Memory B cell (primary cell): Measurements from ENCODE around the gene TM4SF5.

Experiments
- ATAC-seq: fragments of 150-1000 bp; cut with Tn5 transposase; 2 replicates; pipeline ENCODE4 v1.10.0; 2021; ENCODE audit warnings: low read depth, mild to moderate bottlenecking, moderate library complexity
- DNase-seq, 2 donors: peaks; one replicate each; pipeline ENCODE4 v3.0.0; 2022; ENCODE audit warnings: low spot score in 2 of 2
- H3K27ac Mint-ChIP-seq: one replicate; pipeline ENCODE4 v1.8.0; 2022; ENCODE audit warnings: mild to moderate bottlenecking, moderate library complexity, mixed read lengths
- H3K27me3 Mint-ChIP-seq: one replicate; pipeline ENCODE4 v1.8.0; 2022; ENCODE audit warnings: mixed read lengths
- H3K36me3 Mint-ChIP-seq: one replicate; pipeline ENCODE4 v1.8.0; 2022; ENCODE audit warnings: mild to moderate bottlenecking, mixed read lengths
- H3K4me1 Mint-ChIP-seq: one replicate; pipeline ENCODE4 v1.8.0; 2022; ENCODE audit warnings: mixed read lengths
- H3K4me3 Mint-ChIP-seq: one replicate; pipeline ENCODE4 v1.8.0; 2022; ENCODE audit warnings: mild to moderate bottlenecking, moderate library complexity, mixed read lengths
- H3K9me3 Mint-ChIP-seq: one replicate; pipeline ENCODE4 v1.8.0; 2022; ENCODE audit warnings: mixed read lengths

Gene TM4SF5

GRCh38 chr17:4789951-4790704 lies 18.4 kb downstream of the TM4SF5 start:
- Mint-ChIP-seq H3K27me3 (peaks cover 9% of the 10 kb centered on the region), H3K27ac (peak overlapping the region; percentile 5), H3K9me3 (no peaks in the 10 kb centered on the region), H3K4me1 (peaks cover 16% of the 10 kb centered on the region), H3K36me3 (no peaks in the 10 kb centered on the region), H3K4me3 (peak overlapping the region; percentile 89)
- peak; percentile 91 for ATAC-seq
- DNase-seq: peak; percentile 75 to 82

- DNase-seq (no peak), ATAC-seq (no peak)
- H3K36me3 Mint-ChIP-seq: no peaks in the 10 kb centered on the region
- H3K4me1 Mint-ChIP-seq: peaks cover 14% of the 10 kb centered on the region
- H3K27ac Mint-ChIP-seq: peak overlapping the region; percentile 5
- peak overlapping the region; percentile 89 for H3K4me3 Mint-ChIP-seq
- H3K9me3 Mint-ChIP-seq: no peaks in the 10 kb centered on the region
- peaks cover 8% of the 10 kb centered on the region for H3K27me3 Mint-ChIP-seq
Observed at GRCh38 chr17:4790705-4791088, 19.0 kb downstream of the TM4SF5 start.

DNA sequence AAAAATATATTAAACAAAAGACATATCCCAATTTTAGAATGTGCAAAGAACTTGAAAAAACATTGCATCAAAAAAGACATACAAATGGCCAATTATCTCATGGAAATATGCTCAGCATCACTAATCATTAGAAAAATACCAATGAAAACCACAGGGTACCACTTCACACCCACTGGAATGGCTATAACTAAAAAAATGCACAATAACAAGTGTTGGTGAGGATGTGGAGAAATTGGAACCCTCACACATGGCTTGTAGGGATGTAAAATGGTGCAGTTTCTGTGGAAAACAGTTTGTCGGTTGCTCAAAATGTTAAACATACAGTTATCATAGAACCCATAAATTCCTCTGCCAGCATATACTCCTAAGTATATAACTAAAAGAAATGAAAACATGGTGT lies 23.5 kb downstream of the TM4SF5 start:
- no peak for ATAC-seq
- Mint-ChIP-seq H3K9me3 (no peaks in the 10 kb centered on the region), H3K27me3 (no peaks in the 10 kb centered on the region), H3K36me3 (peaks cover 6% of the 10 kb centered on the region), H3K27ac (no peak overlapping the region), H3K4me3 (peak overlapping the region; percentile 100), H3K4me1 (peaks cover 18% of the 10 kb centered on the region)
- no peak for DNase-seq

DNA sequence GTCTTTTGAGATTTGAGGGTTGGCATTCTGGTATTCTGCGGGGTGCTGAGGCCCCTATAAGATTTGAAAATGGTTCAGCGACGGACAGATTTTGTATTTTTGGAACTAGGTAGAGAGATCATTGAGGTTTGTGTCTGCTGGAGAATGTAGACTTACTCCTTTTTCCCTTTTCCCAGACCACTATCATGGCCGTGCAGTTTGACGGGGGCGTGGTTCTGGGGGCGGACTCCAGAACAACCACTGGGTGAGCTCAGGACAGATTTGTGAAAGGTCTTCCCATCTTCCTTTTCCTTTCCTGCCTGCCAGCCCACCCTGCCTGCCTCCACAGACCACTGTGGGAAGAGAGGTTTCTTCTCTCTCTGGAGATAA lies 24.9 kb downstream of the TM4SF5 start:
- H3K27me3 Mint-ChIP-seq: no peaks in the 10 kb centered on the region
- H3K4me3 Mint-ChIP-seq: peak overlapping the region; percentile 100
- peak overlapping the region; percentile 96 for H3K27ac Mint-ChIP-seq
- H3K9me3 Mint-ChIP-seq: no peaks in the 10 kb centered on the region
- peaks cover 10% of the 10 kb centered on the region for H3K4me1 Mint-ChIP-seq
- ATAC-seq (no peak), DNase-seq (no peak)
- peaks cover 7% of the 10 kb centered on the region for H3K36me3 Mint-ChIP-seq

DNA sequence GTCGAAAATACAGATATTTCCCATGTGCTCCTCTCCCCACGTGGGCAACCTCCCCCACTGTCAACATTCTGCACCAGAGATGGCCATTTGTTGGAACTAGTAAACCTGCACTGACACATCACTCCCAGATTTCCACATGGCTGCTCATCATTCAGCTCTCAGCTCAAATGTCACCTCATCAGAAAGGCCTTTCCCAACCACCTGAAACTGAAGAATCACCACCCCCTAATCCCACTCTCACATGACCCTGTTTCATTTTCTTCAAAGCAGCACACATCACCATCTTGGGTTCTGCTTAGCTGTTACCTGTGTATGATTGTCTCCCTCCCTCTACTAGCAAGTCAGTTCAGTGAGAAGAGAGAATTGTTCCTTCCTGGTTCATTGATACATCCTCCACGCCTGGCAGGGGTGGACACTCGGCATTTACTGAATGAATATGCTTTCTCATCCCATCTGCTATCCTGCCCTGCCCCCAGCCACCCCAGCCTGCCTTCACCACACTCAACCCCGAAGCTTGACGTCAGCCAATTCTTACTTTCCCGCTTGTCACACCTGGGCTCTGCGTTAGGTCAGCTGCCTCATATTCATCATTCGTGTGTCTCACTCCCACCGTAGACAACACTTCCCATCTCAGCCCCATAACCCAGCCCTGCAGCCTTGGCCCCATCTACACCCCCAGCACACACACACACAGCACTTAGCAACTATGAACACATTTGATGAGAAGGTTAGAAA lies 28.9 kb downstream of the TM4SF5 start:
- no peaks in the 10 kb centered on the region for H3K27me3 Mint-ChIP-seq
- H3K4me3 Mint-ChIP-seq: no peak overlapping the region
- peaks cover 7% of the 10 kb centered on the region for H3K36me3 Mint-ChIP-seq
- ATAC-seq: no peak
- DNase-seq: no peak
- no peaks in the 10 kb centered on the region for H3K9me3 Mint-ChIP-seq
- H3K4me1 Mint-ChIP-seq: peaks cover 12% of the 10 kb centered on the region
- no peak overlapping the region for H3K27ac Mint-ChIP-seq

DNA sequence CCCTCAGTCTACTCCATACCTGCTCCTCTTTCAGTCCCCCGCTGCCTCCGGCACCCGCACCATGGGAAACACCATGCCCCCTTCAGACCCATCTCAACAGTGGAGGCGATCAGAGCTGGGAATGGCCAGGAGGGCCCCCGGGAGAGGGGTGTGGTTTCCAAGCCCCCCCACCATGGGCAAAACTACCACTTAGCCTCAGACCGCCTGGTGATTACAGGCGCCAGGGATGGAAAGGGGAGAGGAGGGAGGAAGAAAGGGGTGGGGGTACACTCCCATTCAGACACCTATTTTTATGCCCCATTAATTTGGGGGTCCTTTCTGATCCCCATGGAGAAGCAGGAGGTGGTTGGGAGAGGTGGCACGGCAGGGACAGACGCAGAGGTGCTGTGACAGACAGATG lies 30.5 kb downstream of the TM4SF5 start, which contains the start of gene C17orf114:
Gene C17orf114, minus strand, starts transcription at position 101 of the 400 bp plus-strand sequence.
- no peak within 1 kb of the TSS for H3K4me3 Mint-ChIP-seq
- ATAC-seq: no peak

GRCh38 chr17:4806456-4806776 lies 34.7 kb downstream of the TM4SF5 start:
- ATAC-seq: no peak
- H3K27ac Mint-ChIP-seq: no peak overlapping the region
- H3K9me3 Mint-ChIP-seq: no peaks in the 10 kb centered on the region
- peak overlapping the region; percentile 66 for H3K4me3 Mint-ChIP-seq
- H3K4me1 Mint-ChIP-seq: peaks cover 21% of the 10 kb centered on the region
- DNase-seq: no peak
- H3K27me3 Mint-ChIP-seq: no peaks in the 10 kb centered on the region
- peaks cover 10% of the 10 kb centered on the region for H3K36me3 Mint-ChIP-seq

More for the DNA sequence above, 30.5 kb downstream of the TM4SF5 start, which contains the start of gene C17orf114:
- peaks cover 6% of the 10 kb centered on the region for H3K4me1 Mint-ChIP-seq
- no peak for DNase-seq
- no peaks in the 10 kb centered on the region for H3K9me3 Mint-ChIP-seq
- H3K27me3 Mint-ChIP-seq: no peaks in the 10 kb centered on the region
- H3K36me3 Mint-ChIP-seq: peaks cover 5% of the 10 kb centered on the region
- no peak within 1 kb of the TSS for H3K27ac Mint-ChIP-seq

DNA sequence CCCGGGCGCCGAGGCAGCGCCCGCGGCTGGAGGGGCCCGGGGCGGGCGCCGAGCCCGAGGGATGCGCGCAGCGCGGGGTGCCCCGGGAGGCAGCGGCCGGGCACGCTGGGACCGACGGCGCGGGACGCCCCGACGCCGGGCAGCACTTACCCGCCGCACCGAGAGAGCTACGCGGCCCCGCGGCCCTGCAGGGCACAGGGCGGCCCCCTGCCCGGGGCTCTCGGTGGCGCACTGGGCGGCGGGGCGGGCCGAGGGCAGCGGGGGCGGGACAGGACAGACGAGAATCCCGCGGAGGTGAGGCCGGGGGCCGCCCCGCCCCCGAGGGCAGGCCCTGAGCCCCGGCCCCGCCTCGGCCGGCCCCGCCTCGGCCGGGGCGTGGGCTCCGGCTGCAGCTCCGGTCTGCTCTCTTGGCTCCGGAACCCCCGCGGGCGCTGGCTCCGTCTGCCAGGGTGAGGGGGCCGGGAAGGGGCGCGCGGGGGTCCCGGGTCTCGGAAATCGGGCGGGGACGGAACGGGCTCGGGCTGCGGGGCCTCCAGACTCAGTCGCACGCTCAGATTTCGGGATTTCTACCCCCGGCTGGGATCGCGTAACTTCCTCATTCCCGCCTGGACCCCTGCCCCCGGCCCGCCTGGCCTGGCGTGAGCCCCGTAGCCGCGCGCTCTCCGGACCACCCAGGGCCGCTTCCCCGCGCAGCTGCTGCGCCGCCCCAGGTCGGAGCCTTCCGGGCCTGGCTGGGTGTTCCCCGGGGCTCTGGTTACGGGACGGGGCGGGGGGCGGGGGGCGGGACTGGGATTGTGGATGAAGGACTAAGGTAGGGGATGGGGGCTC lies 35.3 kb downstream of the TM4SF5 start, which contains the start of gene PLD2:
Gene PLD2, plus strand, starts transcription at position 376 of the 828 bp plus-strand sequence. CDS start 621 bp downstream, outside the sequence.
- peak within 1 kb of the TSS; percentile 84 for H3K4me3 Mint-ChIP-seq
- peaks cover 21% of the 10 kb centered on the region for H3K4me1 Mint-ChIP-seq
- no peaks in the 10 kb centered on the region for H3K27me3 Mint-ChIP-seq
- H3K27ac Mint-ChIP-seq: peak within 1 kb of the TSS; percentile 53
- DNase-seq: peak; percentile 75 to 80
- no peaks in the 10 kb centered on the region for H3K9me3 Mint-ChIP-seq
- ATAC-seq: peak; percentile 97
- H3K36me3 Mint-ChIP-seq: peaks cover 10% of the 10 kb centered on the region

- no peak for DNase-seq
- ATAC-seq: no peak
- no peaks in the 10 kb centered on the region for H3K27me3 Mint-ChIP-seq
- H3K36me3 Mint-ChIP-seq: peaks cover 10% of the 10 kb centered on the region
- peak overlapping the region; percentile 53 for H3K27ac Mint-ChIP-seq
- H3K9me3 Mint-ChIP-seq: no peaks in the 10 kb centered on the region
- H3K4me3 Mint-ChIP-seq: peak overlapping the region; percentile 84
- H3K4me1 Mint-ChIP-seq: peaks cover 19% of the 10 kb centered on the region
Observed at GRCh38 chr17:4807605-4808377, 36.1 kb downstream of the TM4SF5 start.

DNA sequence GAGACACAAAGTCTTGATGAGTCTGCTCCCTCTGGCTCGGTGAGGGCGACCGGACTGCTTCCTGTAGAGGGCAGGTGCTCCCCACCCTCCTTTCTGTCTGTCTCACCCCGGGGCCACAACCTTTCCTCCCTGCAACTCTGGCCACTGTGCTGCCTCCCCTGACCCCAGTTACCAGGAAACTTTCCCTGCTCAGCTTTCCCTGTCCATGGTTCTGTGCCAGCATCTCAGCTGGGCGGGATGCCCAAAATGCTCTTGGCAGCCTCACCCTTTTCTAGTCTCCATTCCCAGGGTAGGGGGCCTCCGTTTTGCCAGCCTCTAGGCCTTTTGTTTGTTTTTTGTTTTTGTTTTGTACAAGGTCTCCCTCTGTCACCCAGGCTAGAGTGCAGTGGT lies 36.7 kb downstream of the TM4SF5 start:
- Mint-ChIP-seq H3K9me3 (no peaks in the 10 kb centered on the region), H3K4me3 (peak overlapping the region; percentile 84), H3K27ac (no peak overlapping the region), H3K36me3 (peaks cover 10% of the 10 kb centered on the region), H3K4me1 (peaks cover 19% of the 10 kb centered on the region), H3K27me3 (no peaks in the 10 kb centered on the region)
- DNase-seq: no peak
- ATAC-seq: no peak

DNA sequence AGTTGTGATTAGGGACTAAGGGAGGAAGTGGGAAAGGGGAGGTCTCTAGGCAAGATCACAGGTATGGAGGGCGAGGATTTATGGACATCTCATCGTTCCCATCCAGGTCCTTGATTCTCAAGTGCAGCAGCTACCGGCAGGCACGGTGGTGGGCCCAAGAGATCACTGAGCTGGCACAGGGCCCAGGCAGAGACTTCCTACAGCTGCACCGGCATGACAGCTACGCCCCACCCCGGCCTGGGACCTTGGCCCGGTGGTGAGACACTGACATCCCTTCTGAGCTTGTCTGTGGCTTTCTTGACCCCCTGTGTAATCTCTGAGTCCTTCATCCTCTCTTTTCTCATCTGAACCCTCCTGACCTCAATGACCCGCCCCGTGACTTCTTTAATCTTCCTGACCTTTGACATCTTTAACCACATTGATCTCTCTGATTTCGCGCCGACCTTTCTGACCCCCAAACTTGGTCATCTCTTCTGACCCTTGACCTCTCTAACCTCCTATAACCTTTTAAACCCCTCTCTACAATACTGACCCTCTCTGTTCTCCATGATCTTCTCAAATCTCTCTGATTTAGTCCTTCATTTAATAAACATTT lies 39.1 kb downstream of the TM4SF5 start:
- no peaks in the 10 kb centered on the region for H3K9me3 Mint-ChIP-seq
- H3K4me3 Mint-ChIP-seq: no peak overlapping the region
- DNase-seq (no peak), ATAC-seq (no peak)
- no peak overlapping the region for H3K27ac Mint-ChIP-seq
- H3K4me1 Mint-ChIP-seq: peaks cover 23% of the 10 kb centered on the region
- no peaks in the 10 kb centered on the region for H3K27me3 Mint-ChIP-seq
- H3K36me3 Mint-ChIP-seq: peaks cover 20% of the 10 kb centered on the region

GRCh38 chr17:4811471-4811870 lies 39.8 kb downstream of the TM4SF5 start:
- peaks cover 24% of the 10 kb centered on the region for H3K36me3 Mint-ChIP-seq
- H3K4me3 Mint-ChIP-seq: no peak overlapping the region
- H3K9me3 Mint-ChIP-seq: no peaks in the 10 kb centered on the region
- DNase-seq: no peak
- H3K4me1 Mint-ChIP-seq: peaks cover 19% of the 10 kb centered on the region
- ATAC-seq: no peak
- H3K27me3 Mint-ChIP-seq: no peaks in the 10 kb centered on the region
- no peak overlapping the region for H3K27ac Mint-ChIP-seq

DNA sequence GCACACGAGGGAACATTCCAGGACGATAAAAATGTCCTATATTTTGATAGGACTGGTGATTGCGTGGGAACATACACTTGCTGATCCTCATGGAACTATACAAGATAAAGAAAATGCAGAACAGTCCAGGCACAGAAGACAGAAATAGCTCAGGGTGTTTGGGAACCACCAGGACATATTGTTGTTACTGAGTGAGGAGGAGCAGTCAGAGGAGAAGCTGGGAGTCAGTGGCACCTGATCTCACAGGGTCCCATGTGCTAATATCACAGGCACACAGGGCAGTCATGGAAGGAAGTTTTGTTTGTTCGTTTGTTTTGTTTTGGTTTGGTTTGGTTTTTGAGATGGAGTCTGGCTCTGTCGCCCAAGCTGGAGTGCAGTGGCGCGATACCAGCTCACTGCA lies 41.0 kb downstream of the TM4SF5 start:
- Mint-ChIP-seq H3K27me3 (no peaks in the 10 kb centered on the region), H3K4me1 (peaks cover 16% of the 10 kb centered on the region), H3K4me3 (no peak overlapping the region), H3K27ac (no peak overlapping the region), H3K9me3 (no peaks in the 10 kb centered on the region), H3K36me3 (peaks cover 32% of the 10 kb centered on the region)
- DNase-seq: no peak
- no peak for ATAC-seq
